Right lobe of liver (tissue), 4 donors: ENCODE measurements around the gene ABLIM2.

Experiments
- POLR2A ChIP-seq: fragments of 450-650 bp; IDR thresholded peaks from one replicate; pipeline ENCODE4 v1.6.1; 2017; ENCODE audit warnings: antibody characterized with exemption, mild to moderate bottlenecking
- TF ChIP-seq, protein P1 (sequence below), 4 donors: fragments of 200-600 bp in 3 of 4; fragments of 450-650 bp in 1 of 4; IDR thresholded peaks; one replicate each; pipeline versions ENCODE4 v1.5.1 to v1.8.0; 2016 to 2022; ENCODE audit warnings: antibody characterized with exemption in 4 of 4, mild to moderate bottlenecking in 2 of 4
- donor health status: DM: no; HTN: no; CAD: no.
- donor health status: DM: no; HTN: no; CAD: no.
- donor health status: DM: no; HTN: yes; CAD: no.

DNA sequence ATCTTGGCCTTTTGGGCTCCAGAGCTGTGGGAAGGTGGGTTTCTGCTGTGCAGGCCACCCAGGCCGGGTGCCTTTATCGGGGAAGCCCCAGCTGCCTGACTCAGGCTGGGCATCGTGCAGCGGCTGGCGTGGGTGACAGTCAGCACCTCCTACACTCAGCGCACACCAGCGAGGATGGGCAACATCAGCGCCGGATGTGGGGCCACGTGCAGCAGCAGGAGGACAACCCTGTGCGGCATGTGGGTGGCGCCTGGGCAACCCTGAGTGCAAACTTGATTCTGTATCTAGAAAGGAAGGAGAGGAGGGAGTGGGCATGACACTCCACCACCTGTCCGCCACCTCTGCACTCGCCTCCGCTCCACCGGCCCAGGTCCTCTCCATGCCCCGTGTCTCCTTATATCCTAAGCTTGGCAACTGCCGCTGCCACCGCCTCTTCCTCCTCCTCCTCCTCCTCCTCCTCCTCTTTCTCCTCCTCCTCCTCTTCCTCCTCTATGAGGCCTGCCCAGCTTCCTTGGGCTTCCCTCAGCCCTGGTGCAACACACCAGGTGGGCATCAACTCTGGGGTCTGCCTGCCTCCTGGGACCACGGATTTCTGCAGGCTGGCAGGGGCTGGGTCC is 111.6 kb downstream of the ABLIM2 start:
- no peak for TF ChIP-seq POLR2A
- TF ChIP-seq, protein P1, sequence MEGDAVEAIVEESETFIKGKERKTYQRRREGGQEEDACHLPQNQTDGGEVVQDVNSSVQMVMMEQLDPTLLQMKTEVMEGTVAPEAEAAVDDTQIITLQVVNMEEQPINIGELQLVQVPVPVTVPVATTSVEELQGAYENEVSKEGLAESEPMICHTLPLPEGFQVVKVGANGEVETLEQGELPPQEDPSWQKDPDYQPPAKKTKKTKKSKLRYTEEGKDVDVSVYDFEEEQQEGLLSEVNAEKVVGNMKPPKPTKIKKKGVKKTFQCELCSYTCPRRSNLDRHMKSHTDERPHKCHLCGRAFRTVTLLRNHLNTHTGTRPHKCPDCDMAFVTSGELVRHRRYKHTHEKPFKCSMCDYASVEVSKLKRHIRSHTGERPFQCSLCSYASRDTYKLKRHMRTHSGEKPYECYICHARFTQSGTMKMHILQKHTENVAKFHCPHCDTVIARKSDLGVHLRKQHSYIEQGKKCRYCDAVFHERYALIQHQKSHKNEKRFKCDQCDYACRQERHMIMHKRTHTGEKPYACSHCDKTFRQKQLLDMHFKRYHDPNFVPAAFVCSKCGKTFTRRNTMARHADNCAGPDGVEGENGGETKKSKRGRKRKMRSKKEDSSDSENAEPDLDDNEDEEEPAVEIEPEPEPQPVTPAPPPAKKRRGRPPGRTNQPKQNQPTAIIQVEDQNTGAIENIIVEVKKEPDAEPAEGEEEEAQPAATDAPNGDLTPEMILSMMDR (IDR thresholded peaks at IDR 0.05), result no peak
